ENCODE measurements around the gene GNRH2.

DNA sequence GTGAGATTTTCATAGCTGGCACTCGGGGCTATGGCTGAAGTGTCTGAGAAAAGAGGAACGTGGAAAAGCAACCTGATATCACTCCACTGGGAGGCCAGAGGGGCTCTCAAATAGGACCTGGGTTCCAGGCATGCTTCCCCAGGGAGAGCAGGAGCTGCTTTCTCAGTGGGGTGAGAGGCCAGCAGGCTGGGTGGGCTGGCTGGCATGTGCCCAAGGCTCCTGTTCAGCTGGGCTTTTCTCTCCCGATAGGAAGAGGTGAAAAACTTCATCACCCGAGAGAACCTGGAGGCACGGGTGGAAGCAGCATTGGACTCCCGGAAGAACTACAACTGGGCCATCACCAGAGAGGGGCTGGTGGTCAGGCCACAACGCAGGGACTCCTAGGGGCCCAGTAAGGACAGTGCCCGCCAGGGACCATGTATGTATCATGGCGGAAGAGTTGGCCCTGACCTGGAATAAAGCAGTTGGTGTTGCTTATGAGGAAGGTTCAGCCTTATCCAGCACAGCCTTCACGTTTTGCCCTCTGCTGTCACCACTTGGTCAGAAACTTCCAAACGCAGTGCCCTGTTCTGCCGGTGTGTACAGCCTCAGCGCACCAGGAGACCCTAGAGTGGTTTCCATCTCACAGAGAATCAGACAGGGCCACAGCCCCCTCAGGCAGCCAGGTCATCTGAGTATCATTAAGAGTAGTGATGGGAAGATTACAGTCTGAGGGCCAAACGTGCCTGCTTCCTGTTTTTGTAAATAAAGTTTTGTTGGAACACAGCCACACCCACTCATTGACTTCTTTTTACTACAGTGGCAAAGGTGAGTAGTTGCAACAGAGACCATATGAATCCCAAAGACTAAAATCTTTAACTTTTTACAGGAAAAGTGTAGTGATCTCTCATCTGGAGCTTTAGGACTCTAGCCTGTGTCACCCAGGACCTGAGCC, 4.3 kb downstream of the GNRH2 start:
- no peak for TF ChIP-seq EZH2phosphoT487 (IDR thresholded peaks at IDR 0.05; ENCODE audit: low read depth)
- TF ChIP-seq, protein P1, sequence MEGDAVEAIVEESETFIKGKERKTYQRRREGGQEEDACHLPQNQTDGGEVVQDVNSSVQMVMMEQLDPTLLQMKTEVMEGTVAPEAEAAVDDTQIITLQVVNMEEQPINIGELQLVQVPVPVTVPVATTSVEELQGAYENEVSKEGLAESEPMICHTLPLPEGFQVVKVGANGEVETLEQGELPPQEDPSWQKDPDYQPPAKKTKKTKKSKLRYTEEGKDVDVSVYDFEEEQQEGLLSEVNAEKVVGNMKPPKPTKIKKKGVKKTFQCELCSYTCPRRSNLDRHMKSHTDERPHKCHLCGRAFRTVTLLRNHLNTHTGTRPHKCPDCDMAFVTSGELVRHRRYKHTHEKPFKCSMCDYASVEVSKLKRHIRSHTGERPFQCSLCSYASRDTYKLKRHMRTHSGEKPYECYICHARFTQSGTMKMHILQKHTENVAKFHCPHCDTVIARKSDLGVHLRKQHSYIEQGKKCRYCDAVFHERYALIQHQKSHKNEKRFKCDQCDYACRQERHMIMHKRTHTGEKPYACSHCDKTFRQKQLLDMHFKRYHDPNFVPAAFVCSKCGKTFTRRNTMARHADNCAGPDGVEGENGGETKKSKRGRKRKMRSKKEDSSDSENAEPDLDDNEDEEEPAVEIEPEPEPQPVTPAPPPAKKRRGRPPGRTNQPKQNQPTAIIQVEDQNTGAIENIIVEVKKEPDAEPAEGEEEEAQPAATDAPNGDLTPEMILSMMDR (IDR thresholded peaks at IDR 0.05; ENCODE audit: low read depth, low read length) = no peak
